Head of caudate nucleus (tissue), 42 donors: ENCODE measurements around the gene TMEM163.

Source experiments
- DNase-seq, 42 donors: peaks; one replicate each; pipeline versions ENCODE4 v3.0.0 to v3.0.0-alpha.2; 2020 to 2021; ENCODE audit warnings: mixed read lengths in 7 of 42
- intact Hi-C: fragments of 100-400 bp; cut with DNase I; formaldehyde crosslinking; loops from one replicate; pipeline ENCODE4 v1.15.0; 2022

TMEM163 gene

DNA sequence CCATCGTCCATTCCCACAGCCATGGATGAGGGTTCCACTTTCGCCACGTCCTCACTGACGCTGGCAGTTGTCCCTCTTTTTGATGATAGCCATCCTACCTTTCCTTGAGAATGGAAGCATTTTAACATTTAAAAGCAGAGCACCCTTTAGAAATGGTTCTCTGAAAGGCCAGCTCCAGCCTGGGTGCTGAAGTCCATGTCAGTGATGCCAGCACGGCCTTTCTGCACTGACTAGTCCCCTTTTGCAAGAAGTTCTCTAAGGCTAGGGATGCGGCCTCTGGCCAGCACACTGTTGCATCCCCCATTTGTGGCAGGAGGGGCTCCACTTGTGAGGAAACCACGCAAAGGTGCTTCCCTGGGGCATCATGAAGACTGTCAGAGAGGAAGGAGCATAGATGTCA is 261.4 kb downstream of the TMEM163 start:
- intact Hi-C loops: loop anchor here (10.0 kb wide), 1 partner anchor 447 kb away; no protein-coding TSS in a partner anchor
- no peak for DNase-seq

DNA sequence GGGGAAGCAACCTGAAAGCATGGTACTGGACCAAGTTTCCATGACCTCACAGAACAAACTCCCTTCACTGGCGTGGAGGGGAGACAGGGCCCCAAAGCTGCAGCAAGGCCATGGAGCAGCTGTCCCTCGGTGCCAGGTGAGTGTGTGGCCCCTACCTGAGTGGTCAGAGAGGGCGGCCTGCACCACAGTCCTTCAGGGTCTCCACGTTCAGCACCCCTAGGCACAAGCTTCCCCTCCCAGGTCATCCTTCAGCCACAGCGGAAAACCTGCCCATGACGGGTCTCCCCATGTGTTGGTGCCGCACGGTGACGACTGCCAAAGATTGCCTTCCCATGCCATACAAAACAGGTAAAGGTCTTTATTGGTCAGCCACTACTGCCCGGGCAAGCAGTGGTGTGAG is 263.4 kb downstream of the TMEM163 start:
- intact Hi-C loops: loop anchor here (10.0 kb wide), 1 partner anchor 449 kb away; no protein-coding TSS in a partner anchor
- DNase-seq: no peak

DNA sequence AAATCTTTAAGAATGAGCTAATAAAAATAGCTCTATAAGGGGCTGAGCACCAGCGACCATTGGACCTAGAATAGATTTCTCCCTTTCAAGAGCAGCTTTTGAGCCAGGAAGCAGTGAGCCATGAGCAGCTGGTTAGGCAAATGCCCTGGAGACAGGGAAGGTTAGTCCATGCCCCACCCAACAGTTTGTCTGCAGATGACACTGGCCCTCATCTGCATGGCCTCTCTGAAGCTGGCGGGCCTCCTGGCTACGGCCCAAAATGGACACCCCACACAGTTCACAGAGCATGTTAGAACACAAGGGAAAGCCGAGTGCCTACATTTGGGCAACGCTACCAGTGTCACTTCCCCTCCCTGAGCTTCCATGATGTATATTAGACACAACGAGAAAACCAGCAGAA is 263.9 kb downstream of the TMEM163 start:
- no peak for DNase-seq
- intact Hi-C loops: loop anchor here (10.0 kb wide), 1 partner anchor 450 kb away; no protein-coding TSS in a partner anchor

DNA sequence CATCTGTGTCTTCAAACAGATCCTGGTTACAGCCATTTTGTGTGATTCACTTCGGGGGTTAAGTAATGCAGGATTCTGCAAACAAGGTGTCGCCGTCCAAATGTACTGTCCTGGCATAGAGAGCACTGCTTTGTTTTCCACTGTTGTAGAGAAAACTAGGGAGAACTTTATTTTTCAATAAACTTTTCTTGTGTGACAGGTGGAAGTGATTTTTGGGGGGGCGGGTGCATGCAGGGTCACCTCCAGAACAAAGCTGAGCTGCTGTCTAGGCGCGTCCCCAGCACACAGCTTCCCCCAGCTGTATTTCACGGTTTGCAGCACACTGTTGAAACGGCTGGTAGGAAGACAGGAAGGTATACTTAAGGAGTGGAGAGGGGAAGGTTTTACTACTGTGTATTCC is 264.4 kb downstream of the TMEM163 start:
- DNase-seq: peak in 1 of 42 donors; percentile 7
- intact Hi-C loops: loop anchor here (10.0 kb wide), 1 partner anchor 450 kb away; no protein-coding TSS in a partner anchor

DNA sequence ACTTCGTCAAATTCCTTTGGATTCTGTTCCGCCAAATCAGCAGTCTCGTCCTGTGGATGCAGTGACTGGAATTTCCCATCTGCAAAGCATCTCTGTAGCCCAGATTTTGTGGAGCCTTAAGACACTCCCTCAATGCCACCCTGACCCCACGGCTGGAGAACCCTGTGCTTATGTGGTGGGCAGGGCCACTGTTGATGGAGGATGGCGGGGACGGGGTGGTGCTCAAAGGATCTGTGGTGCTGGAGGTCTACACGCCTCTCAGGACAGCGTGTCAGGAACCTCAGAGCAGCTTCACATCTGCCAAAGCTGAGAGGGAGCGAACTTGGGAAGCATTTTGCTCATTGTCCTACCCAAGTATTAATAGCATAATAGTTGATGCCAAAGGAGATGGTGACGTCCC is 264.8 kb downstream of the TMEM163 start:
- intact Hi-C loops: loop anchor here (10.0 kb wide), 1 partner anchor 451 kb away; no protein-coding TSS in a partner anchor

DNA sequence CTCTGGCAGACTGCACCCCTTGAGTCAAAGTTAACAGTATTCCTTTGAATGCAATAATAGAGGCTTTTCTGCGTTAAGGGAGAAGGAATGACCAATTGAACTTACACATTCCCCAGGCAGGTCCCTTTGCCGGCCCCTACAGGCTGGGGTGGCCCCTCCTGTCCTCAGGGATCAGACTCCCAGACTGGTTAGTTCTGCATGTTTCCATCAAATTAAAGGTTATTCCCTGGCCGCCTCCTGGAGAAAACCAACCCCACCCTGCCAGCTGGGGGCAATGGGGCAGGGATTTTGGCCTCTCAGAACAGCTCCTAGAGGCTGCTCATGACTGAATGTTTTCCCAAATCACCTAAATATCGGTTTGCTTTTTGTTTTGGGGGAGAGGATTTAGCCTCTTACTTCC is 265.3 kb downstream of the TMEM163 start:
- intact Hi-C loops: loop anchor here (10.0 kb wide), 1 partner anchor 451 kb away; no protein-coding TSS in a partner anchor
- DNase-seq: peak in 2 of 42 donors; percentile 7 to 25

More for the DNA sequence above, 264.8 kb downstream of the TMEM163 start:
- peak in 1 of 42 donors; percentile 3 for DNase-seq

DNA sequence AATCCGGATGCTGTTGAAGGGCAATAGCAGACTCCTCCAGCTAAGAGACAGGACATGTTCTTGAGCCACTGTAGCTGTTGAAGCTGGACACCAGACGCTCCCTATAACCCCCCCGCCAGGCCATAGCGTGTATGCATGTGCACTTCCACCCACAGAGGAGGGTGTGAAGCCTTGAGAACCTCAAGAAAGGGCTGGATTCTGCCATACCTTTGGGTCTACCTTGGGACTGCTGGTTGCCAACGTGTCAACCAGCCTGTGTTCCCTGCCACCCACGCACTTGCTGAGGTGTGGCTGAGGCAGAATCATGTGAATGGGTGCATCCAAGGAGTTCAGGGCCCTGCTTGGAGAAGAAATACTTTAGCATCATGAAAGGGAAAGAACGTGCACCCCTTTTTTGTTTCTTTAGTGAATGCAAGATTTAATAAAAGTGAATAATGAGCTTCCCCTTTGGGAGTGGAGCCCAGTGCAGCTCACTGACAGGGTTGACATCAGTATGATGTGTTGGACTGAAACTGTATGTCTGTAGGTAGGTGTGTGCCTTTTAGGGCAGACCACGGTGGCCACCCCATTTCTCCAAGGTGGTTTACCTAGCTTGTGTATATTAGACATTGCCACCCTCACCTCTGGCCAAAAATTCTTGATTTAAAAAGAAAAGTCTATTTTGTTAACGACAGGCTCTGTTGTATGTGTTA is 266.6 kb downstream of the TMEM163 start:
- peak in 1 of 42 donors; percentile 6 for DNase-seq
- intact Hi-C loops: loop anchor here (10.0 kb wide), 1 partner anchor 453 kb away; no protein-coding TSS in a partner anchor

DNA sequence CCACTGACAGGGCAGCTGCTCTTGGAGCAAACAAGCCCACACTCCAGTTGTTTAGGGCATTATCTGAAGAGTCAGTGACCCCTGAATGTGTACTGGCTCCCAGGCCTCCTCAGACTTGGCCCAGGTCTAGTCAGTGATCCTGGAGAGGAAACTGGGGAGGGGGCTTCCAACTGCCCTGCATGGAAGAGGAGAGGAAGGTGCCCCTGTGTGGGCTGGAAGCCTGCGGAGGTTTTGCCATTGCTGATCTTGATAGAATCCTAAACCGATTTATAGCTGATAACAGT is 267.5 kb downstream of the TMEM163 start:
- no peak for DNase-seq
- intact Hi-C loops: loop anchor here (10.0 kb wide), 1 partner anchor 454 kb away; no protein-coding TSS in a partner anchor

DNA sequence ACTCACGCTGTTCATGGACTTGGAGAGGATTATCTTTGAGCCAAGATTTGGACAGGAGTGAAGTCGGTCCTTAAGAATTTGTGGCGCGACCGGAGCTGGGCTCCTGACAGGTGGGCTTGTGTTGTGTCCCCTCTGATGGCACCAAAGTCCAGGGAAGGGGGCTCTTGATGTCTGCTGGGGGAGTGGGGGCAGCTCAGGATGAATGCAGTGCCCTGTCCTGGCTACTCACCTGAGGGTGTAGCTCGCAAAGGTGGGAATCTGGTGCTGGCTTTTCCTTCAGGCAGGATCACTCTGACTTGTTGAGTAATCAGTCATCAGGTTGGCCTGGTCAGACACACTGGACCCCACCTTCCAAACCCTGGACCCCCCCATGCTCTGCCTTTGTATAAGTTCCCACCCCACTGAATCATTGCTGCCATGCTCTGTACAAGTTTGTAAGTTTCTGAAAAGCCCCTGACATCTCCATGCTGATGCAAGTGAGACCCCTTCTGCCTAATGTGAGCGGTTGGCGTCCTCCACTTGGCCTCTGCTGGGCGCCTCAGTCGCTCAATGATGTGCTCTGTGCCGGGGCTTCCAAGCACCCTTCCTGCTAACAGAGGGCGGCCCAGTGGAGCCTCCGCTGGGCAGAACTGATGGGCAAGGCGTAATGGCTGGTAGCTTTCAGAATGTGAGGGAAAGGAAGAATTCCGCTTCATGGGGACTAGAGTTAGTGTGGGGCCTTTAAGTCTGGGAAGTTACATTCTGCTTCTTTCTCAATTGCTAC is 268.9 kb downstream of the TMEM163 start:
- DNase-seq: no peak
- intact Hi-C loops: loop anchor here (10.0 kb wide), 1 partner anchor 455 kb away; no protein-coding TSS in a partner anchor

DNA sequence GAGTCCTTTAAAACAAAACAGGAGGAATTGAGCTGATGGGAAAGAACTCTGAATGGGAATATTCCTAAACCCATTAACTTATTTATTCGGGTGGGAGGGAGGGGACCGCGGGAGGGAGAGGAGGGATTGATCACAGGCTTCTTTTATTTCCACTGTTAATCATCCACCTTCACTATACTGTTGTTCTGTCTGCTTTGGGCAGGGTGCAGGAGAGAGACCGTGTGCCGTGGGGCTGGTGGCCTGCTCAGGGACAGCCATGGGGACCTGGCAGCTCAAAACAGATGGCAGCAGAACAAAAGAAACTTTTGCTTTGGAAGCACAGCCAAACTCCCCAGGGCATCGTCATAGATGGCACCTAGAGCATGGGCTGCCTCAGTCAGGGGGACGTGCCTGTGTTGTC is 269.6 kb downstream of the TMEM163 start:
- no peak for DNase-seq
- intact Hi-C loops: no loop called here

DNA sequence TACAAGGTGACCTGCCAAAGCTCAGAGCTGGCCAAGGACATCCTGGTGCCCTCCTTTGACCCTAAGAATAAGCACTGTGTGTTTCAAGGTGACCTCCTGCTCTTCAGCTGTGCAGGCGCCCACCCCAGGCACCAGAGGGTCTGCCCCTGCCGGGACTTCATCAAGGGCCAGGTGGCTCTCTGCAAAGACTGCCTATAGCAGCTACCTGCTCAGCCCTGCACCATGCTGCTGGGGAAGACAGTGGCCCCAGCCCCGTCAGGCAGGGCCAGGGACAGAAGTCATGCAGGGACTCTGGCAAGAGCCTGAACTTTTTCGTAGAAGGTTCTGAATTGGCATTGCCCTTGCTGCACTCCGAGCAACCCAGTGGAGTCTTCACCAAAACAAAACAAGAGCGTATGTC is 270.1 kb downstream of the TMEM163 start:
- no peak for DNase-seq
- intact Hi-C loops: no loop called here

DNA sequence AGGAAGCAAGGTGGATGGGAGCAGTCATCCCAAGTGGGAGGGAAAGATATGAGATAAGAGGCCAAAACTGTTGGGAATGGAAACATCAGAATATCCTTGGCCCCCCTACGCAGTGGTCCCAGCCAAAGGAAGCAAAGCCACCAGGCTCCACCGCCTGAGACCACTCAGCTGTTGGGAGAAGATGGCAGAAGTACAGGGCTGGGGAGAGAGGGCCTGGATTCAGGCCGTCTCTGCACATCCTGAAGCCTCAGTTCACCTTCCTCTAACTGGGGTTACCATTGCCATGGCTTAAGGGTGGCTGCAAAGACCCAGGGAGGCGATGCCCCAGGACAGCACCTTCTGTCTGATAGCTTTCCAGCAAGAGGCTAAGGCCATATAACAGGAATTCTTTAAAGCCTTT is 271.1 kb downstream of the TMEM163 start:
- intact Hi-C loops: no loop called here
- no peak for DNase-seq

DNA sequence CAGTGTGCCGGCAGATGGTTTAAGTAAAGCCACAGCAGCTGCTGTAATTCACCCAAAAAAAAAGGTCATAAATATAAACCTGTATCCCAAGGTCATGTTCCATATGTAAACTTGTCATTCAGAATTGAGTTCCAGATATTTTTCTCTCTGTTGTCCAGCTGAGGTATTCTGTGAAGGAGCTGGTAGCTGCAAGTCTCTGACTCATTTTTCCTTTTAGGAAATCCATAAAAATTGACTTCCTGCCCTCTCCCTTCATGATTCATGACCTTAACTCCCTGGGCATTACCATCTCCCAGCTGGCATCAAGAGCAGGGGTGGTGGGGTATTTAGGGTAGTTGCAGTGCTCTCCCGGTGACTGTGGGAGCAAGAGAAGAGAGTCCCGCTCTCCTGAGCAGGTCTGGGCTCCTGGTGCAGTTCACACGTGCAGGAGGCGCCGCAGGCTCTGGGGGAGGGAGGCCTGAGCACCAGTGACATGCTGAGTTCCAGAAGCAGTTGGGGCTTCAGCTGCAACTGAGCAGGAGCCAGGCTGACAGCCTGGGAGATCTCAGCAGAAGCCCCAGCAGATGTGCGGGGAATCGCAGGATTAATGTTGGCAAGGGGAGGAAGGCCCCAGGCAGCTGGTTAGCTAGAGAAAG is 272.3 kb downstream of the TMEM163 start:
- intact Hi-C loops: no loop called here
- peak in 16 of 42 donors; percentile 8 to 56 (median 24) for DNase-seq

DNA sequence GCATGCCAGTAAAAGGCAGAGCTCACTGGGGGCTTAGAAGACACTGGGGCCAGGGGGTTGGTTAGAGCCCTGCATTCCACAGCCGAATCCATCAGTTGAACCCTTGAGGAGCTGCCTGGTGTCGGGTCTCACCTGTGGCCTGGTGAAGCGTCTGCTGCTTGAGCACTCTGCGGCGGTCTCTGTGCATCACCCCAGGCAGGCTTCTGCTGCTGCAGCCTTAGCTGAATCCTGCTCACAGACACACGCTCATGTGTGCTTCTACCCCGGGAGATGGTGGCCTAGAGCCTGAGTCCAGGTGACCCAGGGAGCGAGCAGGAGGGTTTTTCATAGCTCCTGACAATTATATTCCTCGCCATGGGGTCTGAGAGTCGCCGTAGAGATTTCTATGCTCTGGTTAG is 272.8 kb downstream of the TMEM163 start:
- intact Hi-C loops: no loop called here

DNA sequence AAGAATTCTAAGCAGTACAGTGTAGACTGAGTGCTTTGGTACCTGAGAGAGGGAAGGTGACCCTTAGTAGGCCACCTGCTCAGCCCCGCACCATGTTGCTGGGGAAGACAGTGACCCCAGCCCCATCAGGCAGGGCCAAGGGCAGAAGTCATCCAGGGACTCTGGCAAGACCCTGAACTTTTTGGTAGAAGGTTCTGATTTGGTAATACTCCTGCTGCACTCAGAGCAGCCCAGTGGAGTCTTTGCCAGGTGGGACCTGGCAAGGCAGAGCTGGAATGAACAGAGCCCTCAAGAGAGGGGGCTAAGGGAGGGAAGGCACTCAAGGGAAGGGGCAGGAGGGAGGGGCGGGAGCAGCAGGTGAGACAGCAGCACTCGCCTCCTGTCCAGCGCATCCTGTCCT is 273.7 kb downstream of the TMEM163 start:
- no peak for DNase-seq
- intact Hi-C loops: no loop called here

More for the DNA sequence above, 272.8 kb downstream of the TMEM163 start:
- no peak for DNase-seq

DNA sequence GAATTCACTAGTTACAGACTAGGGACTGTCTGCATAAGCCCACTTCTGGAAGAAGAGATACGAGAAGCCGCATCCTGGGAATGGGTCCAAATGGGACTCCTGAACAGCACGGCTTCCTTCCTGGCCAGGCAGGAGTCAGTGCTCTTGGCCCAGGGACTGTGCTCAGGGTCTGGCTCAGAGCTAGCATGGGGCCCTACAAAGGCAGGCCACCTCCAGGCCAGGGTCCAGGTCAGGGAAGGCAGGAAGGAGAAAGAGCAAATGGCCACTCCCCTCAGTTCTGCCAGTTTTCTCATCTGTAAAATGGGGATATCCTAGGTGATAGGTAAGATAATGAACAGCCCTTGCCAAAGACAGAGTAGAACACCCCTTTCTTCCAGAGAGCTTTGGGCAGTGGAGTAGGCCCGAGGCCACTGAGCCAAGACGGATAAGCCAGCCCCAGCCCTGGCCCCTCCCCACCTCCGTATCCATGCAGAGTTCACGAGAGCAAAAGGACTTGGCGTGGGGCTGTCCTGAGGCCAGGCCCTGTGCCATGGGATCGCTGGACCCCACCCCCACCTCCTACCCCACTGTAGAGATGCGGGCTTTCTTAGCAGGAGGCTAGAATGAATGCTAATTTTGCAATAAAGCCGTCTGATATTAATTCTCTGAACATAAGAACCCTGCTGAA is 274.9 kb downstream of the TMEM163 start:
- no peak for DNase-seq
- intact Hi-C loops: no loop called here

DNA sequence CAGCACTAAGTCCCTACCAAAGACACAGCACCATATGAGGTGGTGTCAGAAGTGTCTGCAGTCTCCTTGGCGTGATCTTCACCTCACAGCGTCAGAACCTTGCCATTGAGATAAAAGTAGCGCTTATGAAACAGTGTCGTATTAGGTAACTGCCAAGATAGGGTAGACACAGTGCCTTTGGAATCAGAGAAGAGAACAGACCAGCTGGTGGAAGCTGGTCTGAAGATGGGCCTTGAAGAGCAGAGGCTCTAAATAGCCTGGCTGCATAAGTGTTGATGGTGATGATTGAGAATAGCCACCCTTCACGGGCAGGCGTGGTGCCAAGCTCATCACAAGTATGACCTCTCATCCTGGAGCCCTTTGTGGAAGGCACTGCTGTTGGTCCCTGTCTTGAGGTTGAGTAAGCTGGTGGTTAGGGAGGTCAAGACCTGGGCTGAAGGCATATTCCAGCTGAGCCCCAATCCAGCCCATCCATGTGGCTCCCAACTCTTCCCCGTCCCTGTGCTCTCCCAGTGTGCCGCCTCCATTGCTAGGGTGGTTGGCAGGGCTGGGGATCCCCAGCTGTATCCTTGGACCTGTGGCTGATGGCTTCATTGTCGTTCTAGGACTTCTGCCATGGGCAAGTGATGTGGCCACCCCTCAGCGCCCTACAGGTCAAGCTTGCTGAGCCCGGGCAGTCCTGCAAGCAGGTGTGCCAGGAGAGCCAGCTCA is 277.5 kb downstream of the TMEM163 start:
- intact Hi-C loops: no loop called here
- DNase-seq: no peak

DNA sequence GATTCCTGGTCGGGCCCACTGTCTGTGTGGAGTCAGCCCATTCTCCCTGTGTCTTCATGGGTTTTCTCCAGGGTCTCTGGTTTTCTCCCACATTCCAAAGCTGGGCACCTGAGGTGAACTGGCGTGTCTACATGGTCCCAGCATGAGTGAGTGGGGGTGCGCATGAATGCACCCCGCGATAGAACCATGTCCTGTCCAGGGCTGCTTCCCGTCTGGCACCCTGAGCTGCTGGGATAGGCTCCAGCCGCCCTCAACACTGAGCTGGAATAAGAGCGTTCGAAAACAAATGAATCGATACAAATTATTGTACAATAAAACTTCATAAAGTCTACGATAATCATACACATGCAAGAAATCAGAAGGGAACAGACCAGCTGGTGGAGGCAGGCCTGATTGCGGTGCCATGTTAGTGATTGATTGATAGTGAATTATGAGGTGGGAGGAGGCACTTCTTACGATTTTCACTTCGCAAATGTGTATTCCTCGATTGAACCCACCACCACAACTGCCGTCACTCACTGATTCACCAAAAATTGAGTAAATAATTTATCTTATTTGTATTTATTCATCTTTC is 278.4 kb downstream of the TMEM163 start:
- DNase-seq: no peak
- intact Hi-C loops: no loop called here
